WTC11 (cell line): Measurements from ENCODE around the gene PRKN. TPM values are rescaled to one million over a fixed set of nuclear protein-coding genes. Genes with fewer than 3 reads are reported as not detected.

ENCODE experiments used
- ATAC-seq: fragments of 200-7000 bp; cut with Tn5 transposase; 2 replicates; pipeline ENCODE4 v1.10.0; 2021; ENCODE audit warnings: mild to moderate bottlenecking, moderate library complexity
- CTCF ChIA-PET: fragments of 300-600 bp; sonication (Branson Sonifier 250); formaldehyde crosslinking; loops from one replicate; lab custom pipeline; 2021; ENCODE audit warnings: antibody characterized with exemption; lab: Charles Lee
- POLR2A ChIA-PET: fragments of 350-600 bp; sonication (Branson Sonifier 250); formaldehyde crosslinking; loops from one replicate; lab custom pipeline; 2021; ENCODE audit warnings: antibody characterized with exemption; lab: Charles Lee
- DNase-seq: peaks from one replicate; pipeline ENCODE4 v3.0.0; 2021; ENCODE audit warnings: low spot score
- H3K27ac Mint-ChIP-seq: 2 replicates; pipeline ENCODE4 v1.8.0; 2021; ENCODE audit warnings: mixed read lengths
- H3K27me3 Mint-ChIP-seq: 2 replicates; pipeline ENCODE4 v1.8.0; 2021; ENCODE audit warnings: low read depth, mild to moderate bottlenecking, moderate library complexity, mixed read lengths
- H3K36me3 Mint-ChIP-seq: 2 replicates; pipeline ENCODE4 v1.8.0; 2021; ENCODE audit warnings: mixed read lengths
- H3K4me1 Mint-ChIP-seq: 2 replicates; pipeline ENCODE4 v1.8.0; 2022; ENCODE audit warnings: mixed read lengths
- H3K4me3 Mint-ChIP-seq: 2 replicates; pipeline ENCODE4 v1.8.0; 2021; ENCODE audit warnings: mild to moderate bottlenecking, moderate library complexity, mixed read lengths
- H3K9me3 Mint-ChIP-seq: 2 replicates; pipeline ENCODE4 v1.8.0; 2021; ENCODE audit warnings: mixed read lengths
- ATF6 ChIP-seq: sonication (generic); formaldehyde crosslinking; IDR thresholded peaks from 2 replicates; pipeline ENCODE4 v1.8.1; 2023; ENCODE audit warnings: mild to moderate bottlenecking, missing genetic modification reagents
- ELF4 ChIP-seq: sonication (generic); formaldehyde crosslinking; IDR thresholded peaks from 2 replicates; pipeline ENCODE4 v1.8.1; 2022; ENCODE audit warnings: low read depth, mild to moderate bottlenecking, moderate library complexity, missing genetic modification reagents
- ETV6 ChIP-seq: sonication (generic); formaldehyde crosslinking; IDR thresholded peaks from 2 replicates; pipeline ENCODE4 v1.8.1; 2022; ENCODE audit warnings: mild to moderate bottlenecking, missing genetic modification reagents
- NR3C1 ChIP-seq: sonication (generic); formaldehyde crosslinking; conservative IDR thresholded peaks from 2 replicates; pipeline ENCODE4 v1.8.1; 2023; ENCODE audit warnings: low read depth, mild to moderate bottlenecking, missing genetic modification reagents
- SMAD3 ChIP-seq: sonication (generic); formaldehyde crosslinking; IDR thresholded peaks from 2 replicates; pipeline ENCODE4 v1.8.0; 2022; ENCODE audit warnings: missing genetic modification reagents, mild to moderate bottlenecking, borderline replicate concordance
- TP53 ChIP-seq: sonication (generic); formaldehyde crosslinking; IDR thresholded peaks from 2 replicates; pipeline ENCODE4 v1.8.1; 2023; ENCODE audit warnings: mild to moderate bottlenecking, missing genetic modification reagents
- ZNF219 ChIP-seq: sonication (generic); formaldehyde crosslinking; IDR thresholded peaks from 2 replicates; pipeline ENCODE4 v1.8.0; 2023; ENCODE audit warnings: missing genetic modification reagents, mild to moderate bottlenecking, borderline replicate concordance
- total RNA-seq: library from RNA; stranded (reverse); gene quantifications from 3 replicates; pipeline ENCODE4 v1.2.3, GENCODE V29; 2021
- TF ChIP-seq, protein P1 (sequence below): sonication (generic); formaldehyde crosslinking; IDR thresholded peaks from 2 replicates; pipeline ENCODE4 v1.8.1; 2022; ENCODE audit warnings: mild to moderate bottlenecking, moderate library complexity, missing genetic modification reagents
- TF ChIP-seq, protein P2 (sequence below): fragments of 250-450 bp; sonication (Bioruptor Pico); IDR thresholded peaks from 2 replicates; pipeline ENCODE4 v2.1.2; 2022; ENCODE audit warnings: mild to moderate bottlenecking, moderate library complexity
- TF ChIP-seq, protein P3 (sequence below): sonication (generic); formaldehyde crosslinking; IDR thresholded peaks from 2 replicates; pipeline ENCODE4 v1.8.0; 2023; ENCODE audit warnings: missing genetic modification reagents, mild to moderate bottlenecking, borderline replicate concordance
- TF ChIP-seq, protein P4 (sequence below): sonication (generic); formaldehyde crosslinking; IDR thresholded peaks from 2 replicates; pipeline ENCODE4 v1.8.1; 2023; ENCODE audit warnings: mild to moderate bottlenecking, moderate library complexity, missing genetic modification reagents
- TF ChIP-seq, protein P5 (sequence below): fragments of 250-450 bp; sonication (Bioruptor Pico); IDR thresholded peaks from 2 replicates; pipeline ENCODE4 v1.8.0; 2021; ENCODE audit warnings: mild to moderate bottlenecking

PRKN gene
- total RNA-seq, 1 experiment from 2014 or later: 0.59 TPM

DNA sequence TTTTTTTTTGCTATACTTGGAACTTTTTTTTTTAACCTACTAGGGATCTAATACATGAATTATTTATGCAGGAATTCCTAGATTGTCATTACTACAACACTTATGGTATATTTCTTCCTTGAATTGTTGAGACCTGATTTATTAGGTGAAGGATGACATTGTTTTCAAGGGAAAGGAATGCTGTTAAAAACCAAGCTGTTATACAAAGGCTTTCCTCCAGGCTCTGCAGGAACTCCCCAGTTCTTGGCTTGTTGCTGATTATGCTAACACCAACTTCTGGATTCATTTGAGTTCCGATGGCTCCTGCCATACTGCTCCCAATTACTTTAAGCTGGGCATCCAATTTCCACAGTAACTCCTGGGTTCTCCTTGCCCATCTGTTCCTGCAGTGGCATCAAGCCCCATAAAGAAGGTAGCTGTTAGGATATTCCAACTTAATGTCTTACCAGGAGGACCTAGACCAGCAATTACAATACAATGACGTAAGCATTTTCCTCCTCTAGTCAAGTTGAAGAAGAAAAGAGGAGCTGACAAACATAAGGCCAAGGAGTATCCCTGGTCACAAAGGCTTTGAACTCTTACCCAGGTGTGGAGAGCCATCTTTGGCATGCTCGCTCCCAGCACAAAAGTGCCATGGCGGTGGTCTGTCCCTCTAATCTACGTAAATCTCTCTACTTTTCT, 1237.8 kb downstream of the PRKN start:
- Mint-ChIP-seq H3K9me3 (peaks cover 5% of the 10 kb centered on the region; the same call in 1 of the 2 replicates), H3K4me3 (no peak overlapping the region), H3K27ac (no peak overlapping the region), H3K36me3 (no peaks in the 10 kb centered on the region), H3K4me1 (peaks cover 5% of the 10 kb centered on the region; the same call in 1 of the 2 replicates), H3K27me3 (peaks cover 12% of the 10 kb centered on the region)
- ATAC-seq (no peak), DNase-seq (no peak)
- CTCF ChIA-PET: interaction anchor here (1.0 to 1.4 kb wide), 2 partner anchors 8 to 72 kb away, joined by 3 read pairs; no protein-coding TSS in a partner anchor
- POLR2A ChIA-PET: no interaction called here
- TF ChIP-seq NR3C1 (CRISPR knock-in tag): no peak
- TF ChIP-seq, protein P1, sequence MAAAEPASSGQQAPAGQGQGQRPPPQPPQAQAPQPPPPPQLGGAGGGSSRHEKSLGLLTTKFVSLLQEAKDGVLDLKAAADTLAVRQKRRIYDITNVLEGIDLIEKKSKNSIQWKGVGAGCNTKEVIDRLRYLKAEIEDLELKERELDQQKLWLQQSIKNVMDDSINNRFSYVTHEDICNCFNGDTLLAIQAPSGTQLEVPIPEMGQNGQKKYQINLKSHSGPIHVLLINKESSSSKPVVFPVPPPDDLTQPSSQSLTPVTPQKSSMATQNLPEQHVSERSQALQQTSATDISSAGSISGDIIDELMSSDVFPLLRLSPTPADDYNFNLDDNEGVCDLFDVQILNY (CRISPR knock-in tag): no peak
- TF ChIP-seq, protein P2, sequence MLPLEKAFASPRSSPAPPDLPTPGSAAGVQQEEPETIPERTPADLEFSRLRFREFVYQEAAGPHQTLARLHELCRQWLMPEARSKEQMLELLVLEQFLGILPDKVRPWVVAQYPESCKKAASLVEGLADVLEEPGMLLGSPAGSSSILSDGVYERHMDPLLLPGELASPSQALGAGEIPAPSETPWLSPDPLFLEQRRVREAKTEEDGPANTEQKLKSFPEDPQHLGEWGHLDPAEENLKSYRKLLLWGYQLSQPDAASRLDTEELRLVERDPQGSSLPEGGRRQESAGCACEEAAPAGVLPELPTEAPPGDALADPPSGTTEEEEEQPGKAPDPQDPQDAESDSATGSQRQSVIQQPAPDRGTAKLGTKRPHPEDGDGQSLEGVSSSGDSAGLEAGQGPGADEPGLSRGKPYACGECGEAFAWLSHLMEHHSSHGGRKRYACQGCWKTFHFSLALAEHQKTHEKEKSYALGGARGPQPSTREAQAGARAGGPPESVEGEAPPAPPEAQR (CRISPR knock-in tag): no peak
- no peak for TF ChIP-seq ETV6 (CRISPR knock-in tag)
- no peak for TF ChIP-seq TP53 (CRISPR knock-in tag)

DNA sequence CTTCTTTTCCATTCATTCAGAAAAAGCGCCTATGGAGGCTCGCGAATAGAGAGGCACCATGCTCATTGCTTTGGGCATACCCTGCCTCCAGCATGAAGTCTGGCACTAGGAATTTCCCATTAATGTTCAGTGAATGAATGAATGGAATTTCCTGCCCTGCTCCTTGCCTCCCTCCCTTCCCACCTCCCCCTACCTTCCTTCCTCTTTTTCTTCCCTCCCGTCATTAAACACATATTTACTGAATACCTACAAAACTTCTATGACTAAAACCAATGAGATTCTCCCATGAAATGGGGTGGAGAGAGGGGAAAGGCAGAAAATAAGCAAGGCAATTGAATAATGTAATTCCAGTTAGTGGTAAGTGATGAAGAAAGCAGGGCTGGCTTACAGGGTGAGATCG, 1239.9 kb downstream of the PRKN start:
- Mint-ChIP-seq H3K27me3 (peaks cover 2% of the 10 kb centered on the region; the same call in 1 of the 2 replicates), H3K36me3 (no peaks in the 10 kb centered on the region), H3K4me1 (peaks cover 12% of the 10 kb centered on the region), H3K4me3 (no peak overlapping the region), H3K27ac (no peak overlapping the region), H3K9me3 (peaks cover 5% of the 10 kb centered on the region; the same call in 1 of the 2 replicates)
- no peak for TF ChIP-seq ELF4 (CRISPR knock-in tag)
- TF ChIP-seq, protein P3, sequence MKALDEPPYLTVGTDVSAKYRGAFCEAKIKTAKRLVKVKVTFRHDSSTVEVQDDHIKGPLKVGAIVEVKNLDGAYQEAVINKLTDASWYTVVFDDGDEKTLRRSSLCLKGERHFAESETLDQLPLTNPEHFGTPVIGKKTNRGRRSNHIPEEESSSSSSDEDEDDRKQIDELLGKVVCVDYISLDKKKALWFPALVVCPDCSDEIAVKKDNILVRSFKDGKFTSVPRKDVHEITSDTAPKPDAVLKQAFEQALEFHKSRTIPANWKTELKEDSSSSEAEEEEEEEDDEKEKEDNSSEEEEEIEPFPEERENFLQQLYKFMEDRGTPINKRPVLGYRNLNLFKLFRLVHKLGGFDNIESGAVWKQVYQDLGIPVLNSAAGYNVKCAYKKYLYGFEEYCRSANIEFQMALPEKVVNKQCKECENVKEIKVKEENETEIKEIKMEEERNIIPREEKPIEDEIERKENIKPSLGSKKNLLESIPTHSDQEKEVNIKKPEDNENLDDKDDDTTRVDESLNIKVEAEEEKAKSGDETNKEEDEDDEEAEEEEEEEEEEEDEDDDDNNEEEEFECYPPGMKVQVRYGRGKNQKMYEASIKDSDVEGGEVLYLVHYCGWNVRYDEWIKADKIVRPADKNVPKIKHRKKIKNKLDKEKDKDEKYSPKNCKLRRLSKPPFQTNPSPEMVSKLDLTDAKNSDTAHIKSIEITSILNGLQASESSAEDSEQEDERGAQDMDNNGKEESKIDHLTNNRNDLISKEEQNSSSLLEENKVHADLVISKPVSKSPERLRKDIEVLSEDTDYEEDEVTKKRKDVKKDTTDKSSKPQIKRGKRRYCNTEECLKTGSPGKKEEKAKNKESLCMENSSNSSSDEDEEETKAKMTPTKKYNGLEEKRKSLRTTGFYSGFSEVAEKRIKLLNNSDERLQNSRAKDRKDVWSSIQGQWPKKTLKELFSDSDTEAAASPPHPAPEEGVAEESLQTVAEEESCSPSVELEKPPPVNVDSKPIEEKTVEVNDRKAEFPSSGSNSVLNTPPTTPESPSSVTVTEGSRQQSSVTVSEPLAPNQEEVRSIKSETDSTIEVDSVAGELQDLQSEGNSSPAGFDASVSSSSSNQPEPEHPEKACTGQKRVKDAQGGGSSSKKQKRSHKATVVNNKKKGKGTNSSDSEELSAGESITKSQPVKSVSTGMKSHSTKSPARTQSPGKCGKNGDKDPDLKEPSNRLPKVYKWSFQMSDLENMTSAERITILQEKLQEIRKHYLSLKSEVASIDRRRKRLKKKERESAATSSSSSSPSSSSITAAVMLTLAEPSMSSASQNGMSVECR (CRISPR knock-in tag): no peak
- TF ChIP-seq ZNF219 (CRISPR knock-in tag): no peak
- TF ChIP-seq ATF6: no peak
- TF ChIP-seq, protein P4, sequence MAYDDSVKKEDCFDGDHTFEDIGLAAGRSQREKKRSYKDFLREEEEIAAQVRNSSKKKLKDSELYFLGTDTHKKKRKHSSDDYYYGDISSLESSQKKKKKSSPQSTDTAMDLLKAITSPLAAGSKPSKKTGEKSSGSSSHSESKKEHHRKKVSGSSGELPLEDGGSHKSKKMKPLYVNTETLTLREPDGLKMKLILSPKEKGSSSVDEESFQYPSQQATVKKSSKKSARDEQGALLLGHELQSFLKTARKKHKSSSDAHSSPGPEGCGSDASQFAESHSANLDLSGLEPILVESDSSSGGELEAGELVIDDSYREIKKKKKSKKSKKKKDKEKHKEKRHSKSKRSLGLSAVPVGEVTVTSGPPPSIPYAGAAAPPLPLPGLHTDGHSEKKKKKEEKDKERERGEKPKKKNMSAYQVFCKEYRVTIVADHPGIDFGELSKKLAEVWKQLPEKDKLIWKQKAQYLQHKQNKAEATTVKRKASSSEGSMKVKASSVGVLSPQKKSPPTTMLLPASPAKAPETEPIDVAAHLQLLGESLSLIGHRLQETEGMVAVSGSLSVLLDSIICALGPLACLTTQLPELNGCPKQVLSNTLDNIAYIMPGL (CRISPR knock-in tag): no peak
- no peak for TF ChIP-seq SMAD3
- TF ChIP-seq, protein P5, sequence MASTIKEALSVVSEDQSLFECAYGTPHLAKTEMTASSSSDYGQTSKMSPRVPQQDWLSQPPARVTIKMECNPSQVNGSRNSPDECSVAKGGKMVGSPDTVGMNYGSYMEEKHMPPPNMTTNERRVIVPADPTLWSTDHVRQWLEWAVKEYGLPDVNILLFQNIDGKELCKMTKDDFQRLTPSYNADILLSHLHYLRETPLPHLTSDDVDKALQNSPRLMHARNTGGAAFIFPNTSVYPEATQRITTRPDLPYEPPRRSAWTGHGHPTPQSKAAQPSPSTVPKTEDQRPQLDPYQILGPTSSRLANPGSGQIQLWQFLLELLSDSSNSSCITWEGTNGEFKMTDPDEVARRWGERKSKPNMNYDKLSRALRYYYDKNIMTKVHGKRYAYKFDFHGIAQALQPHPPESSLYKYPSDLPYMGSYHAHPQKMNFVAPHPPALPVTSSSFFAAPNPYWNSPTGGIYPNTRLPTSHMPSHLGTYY (CRISPR knock-in tag): no peak
- DNase-seq (no peak), ATAC-seq (no peak)
- ChIA-PET POLR2A (no interaction called here), CTCF (interaction anchor here (1.2 kb wide), 1 partner anchor 69 kb away, joined by 3 read pairs; no protein-coding TSS in a partner anchor)
